Parathyroid adenoma (tissue), 2 donors: ENCODE data around the gene RIMS1.
"Not testable (repeated sequence)": the region's sequence is repeated elsewhere in the genome, so short reads cannot be mapped to it uniquely, and the experiment has no call there.

Source experiments
- H2AFZ ChIP-seq: fragments of 300-600 bp; sonication (generic); one replicate; pipeline ENCODE4 v1.7.0; 2017; ENCODE audit warnings: antibody characterized with exemption, mild to moderate bottlenecking
- H3K27ac ChIP-seq: fragments of 300-600 bp; sonication (generic); one replicate; pipeline ENCODE4 v1.7.0; 2017
- H3K27me3 ChIP-seq: fragments of 300-600 bp; sonication (generic); one replicate; pipeline ENCODE4 v1.7.0; 2017; ENCODE audit warnings: low read length; ENCODE audit not compliant: control insufficient read depth, insufficient read depth
- H3K36me3 ChIP-seq: fragments of 300-600 bp; sonication (generic); one replicate; pipeline ENCODE4 v1.7.0; 2017; ENCODE audit warnings: low read length; ENCODE audit not compliant: control insufficient read depth, insufficient read depth
- H3K4me1 ChIP-seq: fragments of 300-600 bp; sonication (generic); one replicate; pipeline ENCODE4 v1.7.0; 2017; ENCODE audit warnings: control low read depth
- H3K4me2 ChIP-seq: fragments of 300-600 bp; sonication (generic); one replicate; pipeline ENCODE4 v1.7.0; 2017; ENCODE audit warnings: low read length
- H3K4me3 ChIP-seq: fragments of 300-600 bp; sonication (generic); one replicate; pipeline ENCODE4 v1.7.0; 2017; ENCODE audit warnings: low read depth, low read length
- H3K79me2 ChIP-seq: fragments of 300-600 bp; sonication (generic); one replicate; pipeline ENCODE4 v1.7.0; 2017; ENCODE audit warnings: control low read depth
- H3K9ac ChIP-seq: fragments of 300-600 bp; sonication (generic); one replicate; pipeline ENCODE4 v1.7.0; 2017; ENCODE audit warnings: mild to moderate bottlenecking
- H3K9me3 ChIP-seq: fragments of 300-600 bp; sonication (generic); one replicate; pipeline ENCODE4 v1.7.0; 2017; ENCODE audit warnings: low read length; ENCODE audit not compliant: control insufficient read depth
- TF ChIP-seq, protein P1 (sequence below): fragments of 300-600 bp; sonication (generic); IDR thresholded peaks from one replicate; pipeline ENCODE4 v1.7.0; 2017; ENCODE audit warnings: antibody characterized with exemption, mild to moderate bottlenecking
- donor health status: primary hyperparathyroidism.

The RIMS1 gene

GRCh38 chr6:71997341-71997740 is 111.0 kb downstream of the RIMS1 start:
- H3K9me3 ChIP-seq = no peaks in the 10 kb centered on the region
- TF ChIP-seq, protein P1, sequence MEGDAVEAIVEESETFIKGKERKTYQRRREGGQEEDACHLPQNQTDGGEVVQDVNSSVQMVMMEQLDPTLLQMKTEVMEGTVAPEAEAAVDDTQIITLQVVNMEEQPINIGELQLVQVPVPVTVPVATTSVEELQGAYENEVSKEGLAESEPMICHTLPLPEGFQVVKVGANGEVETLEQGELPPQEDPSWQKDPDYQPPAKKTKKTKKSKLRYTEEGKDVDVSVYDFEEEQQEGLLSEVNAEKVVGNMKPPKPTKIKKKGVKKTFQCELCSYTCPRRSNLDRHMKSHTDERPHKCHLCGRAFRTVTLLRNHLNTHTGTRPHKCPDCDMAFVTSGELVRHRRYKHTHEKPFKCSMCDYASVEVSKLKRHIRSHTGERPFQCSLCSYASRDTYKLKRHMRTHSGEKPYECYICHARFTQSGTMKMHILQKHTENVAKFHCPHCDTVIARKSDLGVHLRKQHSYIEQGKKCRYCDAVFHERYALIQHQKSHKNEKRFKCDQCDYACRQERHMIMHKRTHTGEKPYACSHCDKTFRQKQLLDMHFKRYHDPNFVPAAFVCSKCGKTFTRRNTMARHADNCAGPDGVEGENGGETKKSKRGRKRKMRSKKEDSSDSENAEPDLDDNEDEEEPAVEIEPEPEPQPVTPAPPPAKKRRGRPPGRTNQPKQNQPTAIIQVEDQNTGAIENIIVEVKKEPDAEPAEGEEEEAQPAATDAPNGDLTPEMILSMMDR = no peak
- H3K79me2 ChIP-seq = no peaks in the 10 kb centered on the region
- H3K27me3 ChIP-seq = no peaks in the 10 kb centered on the region
- H3K36me3 ChIP-seq = no peaks in the 10 kb centered on the region
- no peaks in the 10 kb centered on the region for H3K4me1 ChIP-seq
- no peak overlapping the region for H3K9ac ChIP-seq
- H3K27ac ChIP-seq = no peak overlapping the region
- no peak overlapping the region for H3K4me2 ChIP-seq
- no peak overlapping the region for H2AFZ ChIP-seq
- no peak overlapping the region for H3K4me3 ChIP-seq

- TF ChIP-seq, protein P1 = no peak
- H3K9ac ChIP-seq = no peak overlapping the region
- H3K4me3 ChIP-seq = no peak overlapping the region
- H3K27me3 ChIP-seq = no peaks in the 10 kb centered on the region
- no peak overlapping the region for H3K27ac ChIP-seq
- H3K9me3 ChIP-seq = no peaks in the 10 kb centered on the region
- H3K79me2 ChIP-seq = no peaks in the 10 kb centered on the region
- H3K36me3 ChIP-seq = no peaks in the 10 kb centered on the region
- H3K4me1 ChIP-seq = no peaks in the 10 kb centered on the region
- H2AFZ ChIP-seq = no peak overlapping the region
- H3K4me2 ChIP-seq = no peak overlapping the region
Observed at GRCh38 chr6:72002415-72002814, 116.1 kb downstream of the RIMS1 start.

GRCh38 chr6:72006591-72006990 is 120.2 kb downstream of the RIMS1 start:
- H3K9me3 ChIP-seq = not testable (repeated sequence)

GRCh38 chr6:72022830-72023229 is 136.5 kb downstream of the RIMS1 start:
- no peak overlapping the region for H2AFZ ChIP-seq
- no peaks in the 10 kb centered on the region for H3K4me1 ChIP-seq
- TF ChIP-seq, protein P1 = no peak
- H3K4me2 ChIP-seq = no peak overlapping the region
- H3K79me2 ChIP-seq = no peaks in the 10 kb centered on the region
- no peaks in the 10 kb centered on the region for H3K27me3 ChIP-seq
- H3K4me3 ChIP-seq = no peak overlapping the region
- no peaks in the 10 kb centered on the region for H3K9me3 ChIP-seq
- no peak overlapping the region for H3K9ac ChIP-seq
- no peaks in the 10 kb centered on the region for H3K36me3 ChIP-seq
- no peak overlapping the region for H3K27ac ChIP-seq

More at GRCh38 chr6:72006591-72006990, 120.2 kb downstream of the RIMS1 start:
- H3K4me2 ChIP-seq, H2AFZ ChIP-seq, H3K4me3 ChIP-seq, H3K9ac ChIP-seq, H3K36me3 ChIP-seq, H3K27ac ChIP-seq, H3K4me1 ChIP-seq, H3K27me3 ChIP-seq, H3K79me2 ChIP-seq: not testable (repeated sequence)

GRCh38 chr6:72031471-72031870 is 145.1 kb downstream of the RIMS1 start:
- H3K27ac ChIP-seq = no peak overlapping the region
- H3K79me2 ChIP-seq = no peaks in the 10 kb centered on the region
- H3K27me3 ChIP-seq = no peaks in the 10 kb centered on the region
- no peak overlapping the region for H3K4me2 ChIP-seq
- no peaks in the 10 kb centered on the region for H3K4me1 ChIP-seq
- no peak overlapping the region for H3K9ac ChIP-seq
- no peak overlapping the region for H2AFZ ChIP-seq
- H3K36me3 ChIP-seq = no peaks in the 10 kb centered on the region
- no peaks in the 10 kb centered on the region for H3K9me3 ChIP-seq
- TF ChIP-seq, protein P1 = no peak
- no peak overlapping the region for H3K4me3 ChIP-seq
